Keratinocyte (primary cell): ENCODE results near the gene PCBP2. TPM values are rescaled to one million over a fixed set of nuclear protein-coding genes. Genes with fewer than 3 reads are reported as not detected.

Source experiments
- DNase-seq: peaks from one replicate; pipeline ENCODE4 v3.0.0-alpha.2; 2011; ENCODE audit warnings: low read depth, missing footprints, low spot score
- FAIRE-seq: peaks from 2 replicates; lab custom pipeline; 2011; peaks lifted over from hg19 to GRCh38; lab: Jason Lieb, UNC
- H2AFZ ChIP-seq: 2 replicates; pipeline ENCODE4 v1.6.0; 2012; ENCODE audit warnings: low read length, control low read depth, inconsistent platforms; ENCODE audit not compliant: control insufficient read depth
- H3K27ac ChIP-seq: 2 replicates; pipeline ENCODE4 v1.5.1; 2011; ENCODE audit warnings: low read length; ENCODE audit not compliant: control insufficient read depth, insufficient read depth
- H3K27me3 ChIP-seq: 3 replicates; pipeline ENCODE4 v1.6.0; 2011; ENCODE audit warnings: low read length; ENCODE audit not compliant: control insufficient read depth, insufficient read depth; ENCODE audit errors: extremely low read depth
- H3K36me3 ChIP-seq, 2 experiments: 2 replicates in 1 of 2; 3 replicates in 1 of 2; pipeline ENCODE4 v1.5.1; 2011; ENCODE audit warnings: low read length in 2 of 2, mild to moderate bottlenecking in 1 of 2; ENCODE audit not compliant: control insufficient read depth in 2 of 2, insufficient read depth in 2 of 2; ENCODE audit errors: extremely low read depth in 1 of 2
- H3K4me1 ChIP-seq: 3 replicates; pipeline ENCODE4 v1.5.1; 2011; ENCODE audit warnings: low read length; ENCODE audit not compliant: control insufficient read depth, insufficient read depth; ENCODE audit errors: extremely low read depth
- H3K4me2 ChIP-seq: 3 replicates; pipeline ENCODE4 v1.6.0; 2011; ENCODE audit warnings: low read depth, low read length; ENCODE audit not compliant: control insufficient read depth, insufficient read depth; ENCODE audit errors: extremely low read depth
- H3K4me3 ChIP-seq, 3 experiments: fragments of 200-600 bp in 1 of 3; sonication (generic) in 1 of 3; 2 replicates in 2 of 3; 3 replicates in 1 of 3; pipeline ENCODE4 v1.5.1; 2011 to 2016; ENCODE audit warnings: low read length in 3 of 3, mild to moderate bottlenecking in 3 of 3, control low read depth in 2 of 3, inconsistent platforms in 1 of 3, low read depth in 1 of 3, mixed read lengths in 1 of 3, mixed run types in 1 of 3, moderate library complexity in 1 of 3; ENCODE audit not compliant: control insufficient read depth in 2 of 3, insufficient read depth in 2 of 3; ENCODE audit errors: extremely low read depth in 1 of 3
- H3K79me2 ChIP-seq: 2 replicates; pipeline ENCODE4 v1.6.0; 2012; ENCODE audit warnings: low read length; ENCODE audit not compliant: control insufficient read depth, insufficient read depth
- H3K9ac ChIP-seq: 3 replicates; pipeline ENCODE4 v1.6.0; 2011; ENCODE audit warnings: low read length; ENCODE audit not compliant: control insufficient read depth, insufficient read depth; ENCODE audit errors: extremely low read depth
- H3K9me1 ChIP-seq: 3 replicates; pipeline ENCODE4 v1.6.0; 2011; ENCODE audit warnings: low read length; ENCODE audit not compliant: control insufficient read depth, insufficient read depth; ENCODE audit errors: extremely low read depth
- H3K9me3 ChIP-seq: 2 replicates; pipeline ENCODE4 v1.5.1; 2012; ENCODE audit warnings: low read depth, low read length; ENCODE audit not compliant: control insufficient read depth
- H4K20me1 ChIP-seq: 3 replicates; pipeline ENCODE4 v1.6.0; 2011; ENCODE audit warnings: low read length; ENCODE audit not compliant: control insufficient read depth, insufficient read depth; ENCODE audit errors: extremely low read depth
- EZH2 ChIP-seq: IDR thresholded peaks from one replicate; pipeline ENCODE4 v1.6.1; 2012; ENCODE audit warnings: inconsistent platforms, mild to moderate bottlenecking, low read length, moderate library complexity
- dilution Hi-C: fragments of 300-500 bp; cut with MboI; formaldehyde crosslinking; loops from one replicate; pipeline ENCODE4 v1.7.0; 2020; ENCODE audit warnings: low sequenced_read_pairs; ENCODE audit not compliant: extremely low pct_ligation_motif_present
- polyA plus RNA-seq, 5 experiments: library from polyadenylated mRNA; depleted of rRNA in 3 of 5; stranded (reverse) in 3 of 5; stranded (forward) in 1 of 5; unstranded in 1 of 5; fragments of >200 nt; gene quantifications; 1 replicate in 1 of 5; 2 replicates in 3 of 5; 3 replicates in 1 of 5; pipeline versions ENCODE4 v1.2.1 to v1.2.3, GENCODE V29; 2011 to 2012; ENCODE audit warnings: missing spikeins in 2 of 5, low read depth in 1 of 5, low replicate concordance in 1 of 5
- TF ChIP-seq, protein P1 (sequence below), 3 experiments: IDR thresholded peaks in 1 of 3; conservative IDR thresholded peaks in 1 of 3; optimal IDR thresholded peaks in 1 of 3; 2 replicates in 2 of 3; 3 replicates in 1 of 3; pipeline versions ENCODE3 to v1.5.1; 2011; ENCODE audit warnings: low read length in 3 of 3, mild to moderate bottlenecking in 3 of 3, moderate library complexity in 2 of 3, control low read depth in 1 of 3, inconsistent platforms in 1 of 3; ENCODE audit not compliant: insufficient read depth in 2 of 3; ENCODE audit errors: extremely low read depth in 1 of 3

Gene PCBP2
- polyA plus RNA-seq, 1 donor (not counting 4 experiments of a cell fraction or from before 2014, with no cell fraction given) = 238 TPM

DNA sequence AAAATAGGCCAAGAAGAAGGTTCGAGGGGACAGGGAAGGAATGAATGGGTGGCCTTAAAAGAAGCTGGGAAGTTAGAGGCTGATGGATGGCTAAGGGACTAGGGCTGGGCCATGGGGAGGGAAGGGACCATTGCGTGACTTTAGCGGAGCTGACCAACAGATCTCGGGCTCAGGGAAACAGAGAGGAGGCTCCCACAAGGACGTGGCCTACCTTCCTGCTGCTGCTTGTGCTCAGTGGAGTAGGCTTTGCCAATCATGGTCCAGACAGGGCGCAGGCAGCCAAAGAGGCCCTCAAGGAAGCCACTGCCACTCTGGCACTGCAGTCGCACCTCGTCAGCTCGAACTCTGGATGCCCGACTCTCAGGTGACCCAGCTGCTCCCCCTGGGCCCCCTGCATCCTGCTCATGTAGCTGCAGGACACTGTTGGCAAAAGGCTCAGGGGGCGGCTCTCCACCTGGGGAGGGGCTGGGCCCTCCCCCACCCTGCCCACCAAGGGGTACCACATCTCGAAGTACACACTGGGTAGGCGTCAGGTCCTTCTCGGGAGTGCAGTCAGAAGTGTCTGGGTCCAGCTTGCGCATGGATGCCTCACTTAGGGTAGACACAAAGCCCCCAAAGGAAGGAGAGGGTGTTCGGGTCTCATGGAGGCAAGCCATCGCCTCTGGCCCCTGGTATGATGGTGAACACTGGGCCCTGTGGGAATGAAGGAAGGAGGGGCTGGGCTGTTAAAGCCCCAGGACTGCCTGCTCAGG lies 35.0 kb downstream of the PCBP2 start:
- Histone ChIP-seq H3K4me1 (peaks cover 15% of the 10 kb centered on the region), H3K79me2 (no peaks in the 10 kb centered on the region), H3K9me3 (no peaks in the 10 kb centered on the region), H3K4me3 (no peak overlapping the region), H2AFZ (no peak overlapping the region), H3K36me3 (peaks cover 12 to 23% of the 10 kb centered on the region in 2 experiments), H3K9me1 (no peaks in the 10 kb centered on the region), H4K20me1 (peaks cover 5% of the 10 kb centered on the region), H3K27ac (no peak overlapping the region), H3K9ac (no peak overlapping the region), H3K27me3 (no peaks in the 10 kb centered on the region), H3K4me2 (no peak overlapping the region)
- no peak for TF ChIP-seq EZH2
- TF ChIP-seq, protein P1, sequence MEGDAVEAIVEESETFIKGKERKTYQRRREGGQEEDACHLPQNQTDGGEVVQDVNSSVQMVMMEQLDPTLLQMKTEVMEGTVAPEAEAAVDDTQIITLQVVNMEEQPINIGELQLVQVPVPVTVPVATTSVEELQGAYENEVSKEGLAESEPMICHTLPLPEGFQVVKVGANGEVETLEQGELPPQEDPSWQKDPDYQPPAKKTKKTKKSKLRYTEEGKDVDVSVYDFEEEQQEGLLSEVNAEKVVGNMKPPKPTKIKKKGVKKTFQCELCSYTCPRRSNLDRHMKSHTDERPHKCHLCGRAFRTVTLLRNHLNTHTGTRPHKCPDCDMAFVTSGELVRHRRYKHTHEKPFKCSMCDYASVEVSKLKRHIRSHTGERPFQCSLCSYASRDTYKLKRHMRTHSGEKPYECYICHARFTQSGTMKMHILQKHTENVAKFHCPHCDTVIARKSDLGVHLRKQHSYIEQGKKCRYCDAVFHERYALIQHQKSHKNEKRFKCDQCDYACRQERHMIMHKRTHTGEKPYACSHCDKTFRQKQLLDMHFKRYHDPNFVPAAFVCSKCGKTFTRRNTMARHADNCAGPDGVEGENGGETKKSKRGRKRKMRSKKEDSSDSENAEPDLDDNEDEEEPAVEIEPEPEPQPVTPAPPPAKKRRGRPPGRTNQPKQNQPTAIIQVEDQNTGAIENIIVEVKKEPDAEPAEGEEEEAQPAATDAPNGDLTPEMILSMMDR (optimal IDR thresholded peaks at IDR 0.05 in 1 of 3, IDR thresholded peaks at IDR 0.05 in 1 of 3, conservative IDR thresholded peaks at IDR 0.05 in 1 of 3; ENCODE audit: extremely low read depth in 1 of 3, insufficient read depth in 2 of 3, low read length in 3 of 3) = no peak
- DNase-seq = no peak
- no peak for FAIRE-seq
- dilution Hi-C loops = no loop called here

GRCh38 chr12:53489242-53489864 lies 37.5 kb downstream of the PCBP2 start:
- no peaks in the 10 kb centered on the region for H3K27me3 ChIP-seq
- DNase-seq (no peak), FAIRE-seq (no peak)
- H3K27ac ChIP-seq = no peak overlapping the region
- dilution Hi-C loops = no loop called here
- H3K9ac ChIP-seq = no peak overlapping the region
- TF ChIP-seq, protein P1 (optimal IDR thresholded peaks at IDR 0.05 in 1 of 3, IDR thresholded peaks at IDR 0.05 in 1 of 3, conservative IDR thresholded peaks at IDR 0.05 in 1 of 3; ENCODE audit: extremely low read depth in 1 of 3, insufficient read depth in 2 of 3, low read length in 3 of 3) = no peak
- no peak for TF ChIP-seq EZH2
- no peak overlapping the region for H3K4me3 ChIP-seq
- no peaks in the 10 kb centered on the region for H3K9me1 ChIP-seq
- peaks cover 7 to 10% of the 10 kb centered on the region in 2 experiments for H3K36me3 ChIP-seq
- H2AFZ ChIP-seq = no peak overlapping the region
- H3K9me3 ChIP-seq = no peaks in the 10 kb centered on the region
- peaks cover 9% of the 10 kb centered on the region for H3K4me1 ChIP-seq
- H3K4me2 ChIP-seq = no peak overlapping the region
- no peaks in the 10 kb centered on the region for H4K20me1 ChIP-seq
- H3K79me2 ChIP-seq = no peaks in the 10 kb centered on the region
